K562 (cell line): ENCODE data around the gene ZNF763. TPM values are rescaled to one million over a fixed set of nuclear protein-coding genes. Genes with fewer than 3 reads are reported as not detected.
A peak's percentile ranks its signal among the peaks of the same experiment; 100 is the strongest.

Experiments
- CAMTA2 ChIP-seq: fragments of 250-450 bp; sonication (Bioruptor Pico); conservative IDR thresholded peaks from 2 replicates; pipeline ENCODE4 v1.5.1; 2022
- CBFA2T3 ChIP-seq: fragments of 450-650 bp; IDR thresholded peaks from 2 replicates; pipeline ENCODE4 v1.6.1; 2017
- DIDO1 ChIP-seq: fragments of 450-650 bp; IDR thresholded peaks from 2 replicates; pipeline ENCODE4 v1.6.1; 2016; ENCODE audit warnings: low read depth, missing biosample characterization, missing genetic modification characterization
- ESRRB ChIP-seq: fragments of 250-450 bp; sonication (Bioruptor Pico); IDR thresholded peaks from 2 replicates; pipeline ENCODE4 v1.5.0; 2020; ENCODE audit warnings: mild to moderate bottlenecking, moderate library complexity, borderline replicate concordance
- FOXA1 ChIP-seq: fragments of 450-650 bp; IDR thresholded peaks from 2 replicates; pipeline ENCODE4 v1.6.1; 2016; ENCODE audit warnings: mild to moderate bottlenecking, borderline replicate concordance
- HDAC2 ChIP-seq: fragments of 450-650 bp; IDR thresholded peaks from 2 replicates; pipeline ENCODE4 v1.6.1; 2016; ENCODE audit warnings: mild to moderate bottlenecking
- LARP7 ChIP-seq: fragments of 450-650 bp; IDR thresholded peaks from 2 replicates; pipeline ENCODE4 v1.6.1; 2016
- MAZ ChIP-seq, 2 experiments: fragments of 450-650 bp in 1 of 2; sonication (generic) in 1 of 2; formaldehyde crosslinking; IDR thresholded peaks in 1 of 2; conservative IDR thresholded peaks in 1 of 2; 2 replicates each; pipeline versions ENCODE4 v1.4.0 to v1.5.0; 2020; ENCODE audit warnings: mild to moderate bottlenecking in 1 of 2, missing genetic modification reagents in 1 of 2
- RBFOX2 ChIP-seq: fragments of 200-400 bp; formaldehyde crosslinking; IDR thresholded peaks from 2 replicates; pipeline ENCODE4 v1.6.1; 2017; ENCODE audit warnings: low read depth, mild to moderate bottlenecking, low read length, moderate library complexity
- SMARCA4 ChIP-seq: fragments of 450-650 bp; IDR thresholded peaks from 2 replicates; pipeline ENCODE4 v1.6.1; 2016
- SRF ChIP-seq, 2 experiments: fragments of 250-450, 450-650 bp in 1 of 2; sonication (Bioruptor Pico) in 1 of 2; sonication (generic) in 1 of 2; formaldehyde crosslinking; IDR thresholded peaks; 2 replicates each; pipeline versions ENCODE4 v1.5.0 to v1.5.1; 2020 to 2022; ENCODE audit warnings: mild to moderate bottlenecking in 1 of 2, missing genetic modification reagents in 1 of 2
- STAT5A ChIP-seq: IDR thresholded peaks from 2 replicates; pipeline ENCODE4 v1.6.1; 2012; ENCODE audit warnings: low read length, inconsistent platforms, borderline replicate concordance
- STAT5B ChIP-seq: fragments of 250-450 bp; sonication (Bioruptor Pico); IDR thresholded peaks from 2 replicates; pipeline ENCODE4 v1.8.0; 2021; ENCODE audit warnings: mild to moderate bottlenecking, inconsistent platforms
- TARDBP ChIP-seq: fragments of 450-650 bp; IDR thresholded peaks from 2 replicates; pipeline ENCODE4 v1.6.1; 2016
- TBP ChIP-seq: optimal IDR thresholded peaks from 2 replicates; pipeline ENCODE3; 2011; ENCODE audit warnings: low read depth, low read length, improper control_type of control experiment
- TCF7 ChIP-seq: sonication (generic); IDR thresholded peaks from 2 replicates; pipeline ENCODE4 v1.6.1; 2016; ENCODE audit warnings: antibody characterized with exemption, borderline replicate concordance
- ZBTB17 ChIP-seq: fragments of 450-650 bp; formaldehyde crosslinking; IDR thresholded peaks from 2 replicates; pipeline ENCODE4 v1.4.0; 2020; ENCODE audit warnings: mild to moderate bottlenecking
- ZNF408 ChIP-seq: fragments of 250-450 bp; sonication (Bioruptor Pico); IDR thresholded peaks from 2 replicates; pipeline ENCODE4 v1.4.0; 2020; ENCODE audit warnings: low read depth, mild to moderate bottlenecking, moderate library complexity
- ZSCAN32 ChIP-seq: fragments of 450-650 bp; formaldehyde crosslinking; IDR thresholded peaks from 2 replicates; pipeline ENCODE4 v1.4.0; 2020; ENCODE audit warnings: mild to moderate bottlenecking, moderate library complexity
- polyA plus RNA-seq, 8 experiments: library from polyadenylated mRNA; depleted of rRNA in 4 of 8; stranded (reverse) in 5 of 8; unstranded in 3 of 8; fragments of >200 nt; fragmentation: Nextera tagmentation in 2 of 8; fragmentation: Illumina TruSeq in 1 of 8; extraction: Ambion mirVana in 2 of 8; extraction: Trizol in 1 of 8; gene quantifications; 2 replicates each; pipeline versions ENCODE4 v1.2.1 to v1.2.3, GENCODE V29; 2011 to 2014; ENCODE audit warnings: inconsistent platforms in 1 of 8, missing spikeins in 1 of 8
- total RNA-seq, 7 experiments: library from RNA; depleted of rRNA in 6 of 7; stranded (reverse); fragments of >200 nt in 6 of 7; fragmentation: Illumina TruSeq in 2 of 7; extraction: Trizol in 2 of 7; gene quantifications; 2 replicates each; pipeline versions ENCODE4 v1.2.1 to v1.2.3, GENCODE V29; 2011 to 2021; ENCODE audit warnings: low replicate concordance in 1 of 7
- TF ChIP-seq, protein P1 (sequence below): fragments of 450-650 bp; IDR thresholded peaks from 2 replicates; pipeline ENCODE4 v1.6.1; 2017; ENCODE audit warnings: antibody characterized with exemption

The ZNF763 gene
- total and polyA plus RNA-seq, 9 of the 15 experiments (the other 6 are each of a cell fraction or from before 2014, with no cell fraction given), result 0.08 to 0.28 (median 0.16) TPM; not detected in 3

- TF ChIP-seq ESRRB (CRISPR knock-in tag) (no peak), ZBTB17 (CRISPR knock-in tag) (no peak), TCF7 (no peak), MAZ (CRISPR knock-in tag; conservative IDR thresholded peaks at IDR 0.05 in 1 of 2, IDR thresholded peaks at IDR 0.05 in 1 of 2) (peak; percentile 76 to 83), STAT5B (CRISPR knock-in tag) (no peak), FOXA1 (no peak), ZSCAN32 (no peak), LARP7 (no peak), HDAC2 (peak; percentile 27; the same call in 1 of the 2 replicates), ZNF408 (CRISPR knock-in tag) (no peak), SMARCA4 (peak; percentile 39; the same call in 1 of the 2 replicates), DIDO1 (tag) (no peak), CAMTA2 (no peak), TBP (peak; percentile 77), SRF (CRISPR knock-in tag; IDR thresholded peaks at IDR 0.05) (0 out of 4 replicates have a peak, but pooled peaks of 1 of the 2 experiments have one; percentile 55), STAT5A (no peak), RBFOX2 (peak; percentile 96), CBFA2T3 (no peak), TARDBP (no peak)
- TF ChIP-seq, protein P1, sequence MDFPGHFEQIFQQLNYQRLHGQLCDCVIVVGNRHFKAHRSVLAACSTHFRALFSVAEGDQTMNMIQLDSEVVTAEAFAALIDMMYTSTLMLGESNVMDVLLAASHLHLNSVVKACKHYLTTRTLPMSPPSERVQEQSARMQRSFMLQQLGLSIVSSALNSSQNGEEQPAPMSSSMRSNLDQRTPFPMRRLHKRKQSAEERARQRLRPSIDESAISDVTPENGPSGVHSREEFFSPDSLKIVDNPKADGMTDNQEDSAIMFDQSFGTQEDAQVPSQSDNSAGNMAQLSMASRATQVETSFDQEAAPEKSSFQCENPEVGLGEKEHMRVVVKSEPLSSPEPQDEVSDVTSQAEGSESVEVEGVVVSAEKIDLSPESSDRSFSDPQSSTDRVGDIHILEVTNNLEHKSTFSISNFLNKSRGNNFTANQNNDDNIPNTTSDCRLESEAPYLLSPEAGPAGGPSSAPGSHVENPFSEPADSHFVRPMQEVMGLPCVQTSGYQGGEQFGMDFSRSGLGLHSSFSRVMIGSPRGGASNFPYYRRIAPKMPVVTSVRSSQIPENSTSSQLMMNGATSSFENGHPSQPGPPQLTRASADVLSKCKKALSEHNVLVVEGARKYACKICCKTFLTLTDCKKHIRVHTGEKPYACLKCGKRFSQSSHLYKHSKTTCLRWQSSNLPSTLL, result no peak
These were observed 39.8 kb upstream of the ZNF763 start, which contains the start of gene ZNF700 (continued) for GRCh38 chr19:11924886-11925650.
